ENCODE measurements around the gene GLRX2. TPM values are rescaled to one million over a fixed set of nuclear protein-coding genes. Genes with fewer than 3 reads are reported as not detected.

Gene GLRX2
- total and polyA plus RNA-seq, 2 of the 8 experiments (the other 6 are each of a cell fraction or from before 2014, with no cell fraction given): 4.8 to 13.5 TPM

DNA sequence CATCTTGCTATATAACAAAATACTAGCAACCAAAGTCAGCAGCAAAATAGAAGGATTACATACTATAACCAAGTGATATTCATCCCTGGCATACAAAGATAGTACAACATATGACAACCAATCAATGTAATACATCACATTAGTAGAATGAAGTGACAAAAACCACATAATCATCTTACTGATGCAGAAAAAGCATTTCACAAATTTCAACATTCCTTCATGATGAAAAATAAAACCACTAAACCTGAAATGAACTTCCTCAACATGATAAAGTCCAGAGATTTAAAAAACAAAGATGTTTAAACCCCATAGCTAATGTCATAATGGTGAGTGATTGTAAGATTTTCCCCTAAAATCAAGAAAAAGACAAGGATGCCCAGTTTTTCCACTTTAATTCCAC, 27.2 kb downstream of the GLRX2 start (continued):
- TF ChIP-seq, protein P1, sequence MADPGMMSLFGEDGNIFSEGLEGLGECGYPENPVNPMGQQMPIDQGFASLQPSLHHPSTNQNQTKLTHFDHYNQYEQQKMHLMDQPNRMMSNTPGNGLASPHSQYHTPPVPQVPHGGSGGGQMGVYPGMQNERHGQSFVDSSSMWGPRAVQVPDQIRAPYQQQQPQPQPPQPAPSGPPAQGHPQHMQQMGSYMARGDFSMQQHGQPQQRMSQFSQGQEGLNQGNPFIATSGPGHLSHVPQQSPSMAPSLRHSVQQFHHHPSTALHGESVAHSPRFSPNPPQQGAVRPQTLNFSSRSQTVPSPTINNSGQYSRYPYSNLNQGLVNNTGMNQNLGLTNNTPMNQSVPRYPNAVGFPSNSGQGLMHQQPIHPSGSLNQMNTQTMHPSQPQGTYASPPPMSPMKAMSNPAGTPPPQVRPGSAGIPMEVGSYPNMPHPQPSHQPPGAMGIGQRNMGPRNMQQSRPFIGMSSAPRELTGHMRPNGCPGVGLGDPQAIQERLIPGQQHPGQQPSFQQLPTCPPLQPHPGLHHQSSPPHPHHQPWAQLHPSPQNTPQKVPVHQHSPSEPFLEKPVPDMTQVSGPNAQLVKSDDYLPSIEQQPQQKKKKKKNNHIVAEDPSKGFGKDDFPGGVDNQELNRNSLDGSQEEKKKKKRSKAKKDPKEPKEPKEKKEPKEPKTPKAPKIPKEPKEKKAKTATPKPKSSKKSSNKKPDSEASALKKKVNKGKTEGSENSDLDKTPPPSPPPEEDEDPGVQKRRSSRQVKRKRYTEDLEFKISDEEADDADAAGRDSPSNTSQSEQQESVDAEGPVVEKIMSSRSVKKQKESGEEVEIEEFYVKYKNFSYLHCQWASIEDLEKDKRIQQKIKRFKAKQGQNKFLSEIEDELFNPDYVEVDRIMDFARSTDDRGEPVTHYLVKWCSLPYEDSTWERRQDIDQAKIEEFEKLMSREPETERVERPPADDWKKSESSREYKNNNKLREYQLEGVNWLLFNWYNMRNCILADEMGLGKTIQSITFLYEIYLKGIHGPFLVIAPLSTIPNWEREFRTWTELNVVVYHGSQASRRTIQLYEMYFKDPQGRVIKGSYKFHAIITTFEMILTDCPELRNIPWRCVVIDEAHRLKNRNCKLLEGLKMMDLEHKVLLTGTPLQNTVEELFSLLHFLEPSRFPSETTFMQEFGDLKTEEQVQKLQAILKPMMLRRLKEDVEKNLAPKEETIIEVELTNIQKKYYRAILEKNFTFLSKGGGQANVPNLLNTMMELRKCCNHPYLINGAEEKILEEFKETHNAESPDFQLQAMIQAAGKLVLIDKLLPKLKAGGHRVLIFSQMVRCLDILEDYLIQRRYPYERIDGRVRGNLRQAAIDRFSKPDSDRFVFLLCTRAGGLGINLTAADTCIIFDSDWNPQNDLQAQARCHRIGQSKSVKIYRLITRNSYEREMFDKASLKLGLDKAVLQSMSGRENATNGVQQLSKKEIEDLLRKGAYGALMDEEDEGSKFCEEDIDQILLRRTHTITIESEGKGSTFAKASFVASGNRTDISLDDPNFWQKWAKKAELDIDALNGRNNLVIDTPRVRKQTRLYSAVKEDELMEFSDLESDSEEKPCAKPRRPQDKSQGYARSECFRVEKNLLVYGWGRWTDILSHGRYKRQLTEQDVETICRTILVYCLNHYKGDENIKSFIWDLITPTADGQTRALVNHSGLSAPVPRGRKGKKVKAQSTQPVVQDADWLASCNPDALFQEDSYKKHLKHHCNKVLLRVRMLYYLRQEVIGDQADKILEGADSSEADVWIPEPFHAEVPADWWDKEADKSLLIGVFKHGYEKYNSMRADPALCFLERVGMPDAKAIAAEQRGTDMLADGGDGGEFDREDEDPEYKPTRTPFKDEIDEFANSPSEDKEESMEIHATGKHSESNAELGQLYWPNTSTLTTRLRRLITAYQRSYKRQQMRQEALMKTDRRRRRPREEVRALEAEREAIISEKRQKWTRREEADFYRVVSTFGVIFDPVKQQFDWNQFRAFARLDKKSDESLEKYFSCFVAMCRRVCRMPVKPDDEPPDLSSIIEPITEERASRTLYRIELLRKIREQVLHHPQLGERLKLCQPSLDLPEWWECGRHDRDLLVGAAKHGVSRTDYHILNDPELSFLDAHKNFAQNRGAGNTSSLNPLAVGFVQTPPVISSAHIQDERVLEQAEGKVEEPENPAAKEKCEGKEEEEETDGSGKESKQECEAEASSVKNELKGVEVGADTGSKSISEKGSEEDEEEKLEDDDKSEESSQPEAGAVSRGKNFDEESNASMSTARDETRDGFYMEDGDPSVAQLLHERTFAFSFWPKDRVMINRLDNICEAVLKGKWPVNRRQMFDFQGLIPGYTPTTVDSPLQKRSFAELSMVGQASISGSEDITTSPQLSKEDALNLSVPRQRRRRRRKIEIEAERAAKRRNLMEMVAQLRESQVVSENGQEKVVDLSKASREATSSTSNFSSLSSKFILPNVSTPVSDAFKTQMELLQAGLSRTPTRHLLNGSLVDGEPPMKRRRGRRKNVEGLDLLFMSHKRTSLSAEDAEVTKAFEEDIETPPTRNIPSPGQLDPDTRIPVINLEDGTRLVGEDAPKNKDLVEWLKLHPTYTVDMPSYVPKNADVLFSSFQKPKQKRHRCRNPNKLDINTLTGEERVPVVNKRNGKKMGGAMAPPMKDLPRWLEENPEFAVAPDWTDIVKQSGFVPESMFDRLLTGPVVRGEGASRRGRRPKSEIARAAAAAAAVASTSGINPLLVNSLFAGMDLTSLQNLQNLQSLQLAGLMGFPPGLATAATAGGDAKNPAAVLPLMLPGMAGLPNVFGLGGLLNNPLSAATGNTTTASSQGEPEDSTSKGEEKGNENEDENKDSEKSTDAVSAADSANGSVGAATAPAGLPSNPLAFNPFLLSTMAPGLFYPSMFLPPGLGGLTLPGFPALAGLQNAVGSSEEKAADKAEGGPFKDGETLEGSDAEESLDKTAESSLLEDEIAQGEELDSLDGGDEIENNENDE (IDR thresholded peaks at IDR 0.05; ENCODE audit: insufficient replicate concordance, low read length): no peak
- no peak for TF ChIP-seq JUND (IDR thresholded peaks at IDR 0.05; ENCODE audit: low read length)
- no peak for TF ChIP-seq BACH1 (IDR thresholded peaks at IDR 0.05; ENCODE audit: low read length)
- TF ChIP-seq POLR2A (IDR thresholded peaks at IDR 0.05; ENCODE audit: control extremely low read depth in 1 of 2, low read depth in 2 of 2, low read length in 2 of 2): no peak
- no peak for TF ChIP-seq EGR1 (IDR thresholded peaks at IDR 0.05; ENCODE audit: borderline replicate concordance, low read depth, low read length)
- no peak for TF ChIP-seq HDAC2 (IDR thresholded peaks at IDR 0.05; ENCODE audit: borderline replicate concordance in 1 of 2, low read depth in 2 of 2, low read length in 2 of 2)
- no peak for TF ChIP-seq TCF12 (IDR thresholded peaks at IDR 0.05; ENCODE audit: low read depth, low read length)
- no peak for TF ChIP-seq BCL11A (IDR thresholded peaks at IDR 0.05; ENCODE audit: low read depth in 2 of 2, low read length in 2 of 2)
- no peak for TF ChIP-seq SIN3A (conservative IDR thresholded peaks at IDR 0.05 in 1 of 2, IDR thresholded peaks at IDR 0.05 in 1 of 2; ENCODE audit: low read depth in 1 of 2, low read length in 2 of 2)
- no peak for TF ChIP-seq RXRA (IDR thresholded peaks at IDR 0.05; ENCODE audit: insufficient read depth, low read depth, low read length)
